Hepatocyte (in vitro differentiated cells): ENCODE measurements around the gene FAM200A. TPM values are rescaled to one million over a fixed set of nuclear protein-coding genes. Genes with fewer than 3 reads are reported as not detected.

Source experiments
- DNase-seq: peaks from one replicate; pipeline ENCODE4 v3.0.0-alpha.2; 2016; ENCODE audit warnings: low spot score
- H2AFZ ChIP-seq: fragments of 200-600 bp; sonication (generic); 2 replicates; pipeline ENCODE4 v1.6.0; 2016; ENCODE audit warnings: antibody characterized with exemption, mild to moderate bottlenecking
- H3K27ac ChIP-seq: fragments of 200-600 bp; sonication (generic); 2 replicates; pipeline ENCODE4 v1.5.1; 2016; ENCODE audit warnings: mild to moderate bottlenecking
- H3K27me3 ChIP-seq: fragments of 200-600 bp; sonication (generic); 2 replicates; pipeline ENCODE4 v1.6.1; 2016
- H3K36me3 ChIP-seq: fragments of 200-600 bp; sonication (generic); replicated peaks from 2 replicates; pipeline ENCODE4 v1.5.1; 2016; ENCODE audit warnings: low read depth; ENCODE audit not compliant: insufficient read depth
- H3K4me1 ChIP-seq: fragments of 200-600 bp; sonication (generic); 2 replicates; pipeline ENCODE4 v1.5.1; 2016; ENCODE audit warnings: mild to moderate bottlenecking, moderate library complexity; ENCODE audit not compliant: insufficient read depth
- H3K4me2 ChIP-seq: fragments of 200-600 bp; sonication (generic); 2 replicates; pipeline ENCODE4 v1.6.0; 2016
- H3K4me3 ChIP-seq: fragments of 200-600 bp; sonication (generic); 2 replicates; pipeline ENCODE4 v1.5.1; 2016; ENCODE audit warnings: mild to moderate bottlenecking
- H3K79me2 ChIP-seq: fragments of 200-600 bp; sonication (generic); 2 replicates; pipeline ENCODE4 v1.6.0; 2017; ENCODE audit warnings: mild to moderate bottlenecking
- H3K9me2 ChIP-seq: fragments of 200-600 bp; sonication (generic); replicated peaks from 2 replicates; pipeline ENCODE4 v1.6.0; 2017; ENCODE audit warnings: mild to moderate bottlenecking; ENCODE audit not compliant: insufficient read depth
- H3K9me3 ChIP-seq: fragments of 200-600 bp; sonication (generic); 2 replicates; pipeline ENCODE4 v1.5.1; 2016; ENCODE audit warnings: low read depth, mild to moderate bottlenecking
- H4K20me1 ChIP-seq: fragments of 200-600 bp; sonication (generic); 2 replicates; pipeline ENCODE4 v1.6.0; 2016; ENCODE audit warnings: mild to moderate bottlenecking; ENCODE audit not compliant: insufficient read depth, poor library complexity, severe bottlenecking
- CTCF ChIP-seq: fragments of 200-600 bp; sonication (generic); IDR thresholded peaks from 2 replicates; pipeline ENCODE4 v1.5.1; 2016; ENCODE audit warnings: antibody characterized with exemption, mild to moderate bottlenecking; ENCODE audit not compliant: poor library complexity
- EZH2 ChIP-seq: fragments of 200-600 bp; sonication (generic); IDR thresholded peaks from 2 replicates; pipeline ENCODE4 v1.6.1; 2016; ENCODE audit warnings: antibody characterized with exemption, mild to moderate bottlenecking, borderline replicate concordance
- EZH2phosphoT487 ChIP-seq: fragments of 200-600 bp; sonication (generic); IDR thresholded peaks from one replicate; pipeline ENCODE4 v1.6.1; 2018; ENCODE audit warnings: antibody characterized with exemption, mild to moderate bottlenecking, low read depth, moderate library complexity; ENCODE audit not compliant: unreplicated experiment, severe bottlenecking
- WGBS: methylation state at CpG from one replicate; pipeline ENCODE4 v1.1.6; 2016; ENCODE audit warnings: low lambda C conversion rate; ENCODE audit errors: missing lambda C conversion rate; 5-methylcytosine and 5-hydroxymethylcytosine counted together
- polyA plus RNA-seq: library from polyadenylated mRNA; unstranded; fragments of >200 nt; fragmentation: Nextera tagmentation; extraction: Ambion mirVana; gene quantifications from 2 replicates; pipeline ENCODE4 v1.2.1, GENCODE V29; 2016
- total RNA-seq: library from RNA; depleted of rRNA; stranded (reverse); fragments of >200 nt; gene quantifications from 2 replicates; pipeline ENCODE4 v1.2.3, GENCODE V29; 2014

Gene FAM200A
- total RNA-seq (6.3 and 7.2 TPM in 2 replicates), polyA plus RNA-seq (3.7 and 4.4 TPM in 2 replicates)

GRCh38 chr7:99551767-99552463 lies at the start of gene FAM200A:
TSS of gene FAM200A (minus strand) at chr7:99552114. CDS start at chr7:99548407, 3,707 bp downstream.
- Histone ChIP-seq H3K9me3 (peaks cover 4% of the 10 kb centered on the region), H3K36me3 (peaks cover 6% of the 10 kb centered on the region), H3K9me2 (no peaks in the 10 kb centered on the region), H3K79me2 (peaks cover 40% of the 10 kb centered on the region), H3K4me3 (peak within 1 kb of the TSS; percentile 86), H3K4me2 (peak within 1 kb of the TSS; percentile 81), H3K27me3 (no peaks in the 10 kb centered on the region), H4K20me1 (no peaks in the 10 kb centered on the region), H3K4me1 (peaks cover 9% of the 10 kb centered on the region), H2AFZ (peak within 1 kb of the TSS; percentile 81), H3K27ac (peak within 1 kb of the TSS; percentile 85)
- DNase-seq, result peak; percentile 94
- no peak for TF ChIP-seq EZH2
- no peak for TF ChIP-seq CTCF
- no peak for TF ChIP-seq EZH2phosphoT487
- 1% methylated on average over 37 of the region's 37 CpGs for WGBS

- H3K27ac ChIP-seq, result no peak overlapping the region
- 92% methylated on average over 4 of the region's 4 CpGs for WGBS
- no peak overlapping the region for H3K4me2 ChIP-seq
- H4K20me1 ChIP-seq, result no peaks in the 10 kb centered on the region
- H3K27me3 ChIP-seq, result no peaks in the 10 kb centered on the region
- H3K9me3 ChIP-seq, result no peaks in the 10 kb centered on the region
- H3K4me3 ChIP-seq, result no peak overlapping the region
- H3K9me2 ChIP-seq, result no peaks in the 10 kb centered on the region
- H3K36me3 ChIP-seq, result no peaks in the 10 kb centered on the region
- DNase-seq, result no peak
- no peaks in the 10 kb centered on the region for H3K4me1 ChIP-seq
- no peak for TF ChIP-seq CTCF
- no peak for TF ChIP-seq EZH2
- no peak for TF ChIP-seq EZH2phosphoT487
- no peaks in the 10 kb centered on the region for H3K79me2 ChIP-seq
- no peak overlapping the region for H2AFZ ChIP-seq
These were observed 47.9 kb upstream of the FAM200A start for GRCh38 chr7:99599836-99600235.

DNA sequence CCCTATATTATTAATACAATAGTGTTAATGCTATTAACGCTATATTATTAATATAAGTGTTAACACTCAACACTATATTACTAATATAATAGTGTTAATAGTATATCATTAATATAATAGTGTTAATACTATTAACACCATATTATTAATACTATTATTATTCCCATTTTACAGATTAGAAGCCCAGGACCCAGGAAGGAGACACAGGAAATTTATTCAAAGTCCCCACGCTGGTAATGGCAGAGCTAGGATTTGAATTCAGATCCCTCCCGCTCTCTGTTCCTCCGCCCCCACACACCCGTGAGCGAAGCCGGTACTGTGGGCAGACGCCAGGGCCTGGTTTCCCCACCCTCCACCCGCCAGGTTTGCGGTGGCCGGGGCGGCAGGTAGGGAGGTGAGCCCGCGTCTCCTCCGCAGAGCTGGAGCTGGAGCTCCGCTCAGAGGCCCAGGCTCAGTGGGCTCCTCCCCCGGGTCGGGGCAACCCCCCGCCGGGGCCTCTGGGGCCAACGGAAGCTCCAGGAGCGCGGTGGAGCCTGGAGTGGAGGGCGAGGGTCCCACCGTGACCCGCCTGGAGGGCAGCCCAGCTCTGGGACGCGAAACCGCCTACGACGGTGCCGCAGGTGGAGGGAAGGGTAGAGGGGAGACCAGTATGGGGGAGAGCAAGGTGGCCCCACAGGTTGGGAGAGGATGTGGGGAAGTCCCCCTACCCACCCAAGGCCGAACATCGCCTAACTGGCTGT lies 46.0 kb upstream of the FAM200A start, which contains the start of gene TMEM225B:
TSS of gene TMEM225B (plus strand) at position 506 of the 740 bp plus-strand sequence. CDS start 6,122 bp downstream, outside the sequence.
- Histone ChIP-seq H2AFZ (no peak within 1 kb of the TSS), H3K36me3 (no peaks in the 10 kb centered on the region), H3K27me3 (no peaks in the 10 kb centered on the region), H4K20me1 (no peaks in the 10 kb centered on the region), H3K9me2 (no peaks in the 10 kb centered on the region), H3K4me2 (no peak within 1 kb of the TSS), H3K9me3 (no peaks in the 10 kb centered on the region), H3K4me1 (no peaks in the 10 kb centered on the region), H3K27ac (no peak within 1 kb of the TSS), H3K79me2 (no peaks in the 10 kb centered on the region), H3K4me3 (no peak within 1 kb of the TSS)
- no peak for DNase-seq
- TF ChIP-seq CTCF (no peak), EZH2 (no peak), EZH2phosphoT487 (no peak)
- 90% methylated on average over 34 of the region's 34 CpGs for WGBS
